ENCODE measurements around the gene PDE10A. TPM values are rescaled to one million over a fixed set of nuclear protein-coding genes. Genes with fewer than 3 reads are reported as not detected.

PDE10A gene
- total and polyA plus RNA-seq, 9 of the 15 experiments (the other 6 are each of a cell fraction or from before 2014, with no cell fraction given) = 0.04 TPM; not detected in 8

DNA sequence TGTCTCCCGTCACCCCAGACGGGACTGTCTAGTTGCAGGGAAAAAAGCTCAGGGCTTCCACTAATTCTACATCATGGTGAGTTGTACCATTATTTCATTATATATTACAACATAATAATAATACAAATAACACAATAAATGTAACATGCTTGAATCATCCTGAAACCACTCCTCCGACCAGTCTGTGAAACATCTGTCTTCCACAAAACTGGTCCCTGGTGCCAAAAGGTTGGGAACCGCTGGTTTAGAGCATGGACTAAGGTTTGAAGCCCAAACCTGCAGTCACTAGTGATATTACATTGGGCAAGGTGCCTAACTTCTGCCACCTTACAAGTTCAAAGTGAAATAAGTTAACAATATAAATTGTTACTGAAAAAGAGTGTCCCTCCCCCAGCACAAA, 175.7 kb downstream of the PDE10A start (continued):
- TF ChIP-seq, protein P1, sequence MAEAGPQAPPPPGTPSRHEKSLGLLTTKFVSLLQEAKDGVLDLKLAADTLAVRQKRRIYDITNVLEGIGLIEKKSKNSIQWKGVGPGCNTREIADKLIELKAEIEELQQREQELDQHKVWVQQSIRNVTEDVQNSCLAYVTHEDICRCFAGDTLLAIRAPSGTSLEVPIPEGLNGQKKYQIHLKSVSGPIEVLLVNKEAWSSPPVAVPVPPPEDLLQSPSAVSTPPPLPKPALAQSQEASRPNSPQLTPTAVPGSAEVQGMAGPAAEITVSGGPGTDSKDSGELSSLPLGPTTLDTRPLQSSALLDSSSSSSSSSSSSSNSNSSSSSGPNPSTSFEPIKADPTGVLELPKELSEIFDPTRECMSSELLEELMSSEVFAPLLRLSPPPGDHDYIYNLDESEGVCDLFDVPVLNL (CRISPR knock-in tag; IDR thresholded peaks at IDR 0.05; ENCODE audit: low read depth) = no peak
- TF ChIP-seq, protein P2, sequence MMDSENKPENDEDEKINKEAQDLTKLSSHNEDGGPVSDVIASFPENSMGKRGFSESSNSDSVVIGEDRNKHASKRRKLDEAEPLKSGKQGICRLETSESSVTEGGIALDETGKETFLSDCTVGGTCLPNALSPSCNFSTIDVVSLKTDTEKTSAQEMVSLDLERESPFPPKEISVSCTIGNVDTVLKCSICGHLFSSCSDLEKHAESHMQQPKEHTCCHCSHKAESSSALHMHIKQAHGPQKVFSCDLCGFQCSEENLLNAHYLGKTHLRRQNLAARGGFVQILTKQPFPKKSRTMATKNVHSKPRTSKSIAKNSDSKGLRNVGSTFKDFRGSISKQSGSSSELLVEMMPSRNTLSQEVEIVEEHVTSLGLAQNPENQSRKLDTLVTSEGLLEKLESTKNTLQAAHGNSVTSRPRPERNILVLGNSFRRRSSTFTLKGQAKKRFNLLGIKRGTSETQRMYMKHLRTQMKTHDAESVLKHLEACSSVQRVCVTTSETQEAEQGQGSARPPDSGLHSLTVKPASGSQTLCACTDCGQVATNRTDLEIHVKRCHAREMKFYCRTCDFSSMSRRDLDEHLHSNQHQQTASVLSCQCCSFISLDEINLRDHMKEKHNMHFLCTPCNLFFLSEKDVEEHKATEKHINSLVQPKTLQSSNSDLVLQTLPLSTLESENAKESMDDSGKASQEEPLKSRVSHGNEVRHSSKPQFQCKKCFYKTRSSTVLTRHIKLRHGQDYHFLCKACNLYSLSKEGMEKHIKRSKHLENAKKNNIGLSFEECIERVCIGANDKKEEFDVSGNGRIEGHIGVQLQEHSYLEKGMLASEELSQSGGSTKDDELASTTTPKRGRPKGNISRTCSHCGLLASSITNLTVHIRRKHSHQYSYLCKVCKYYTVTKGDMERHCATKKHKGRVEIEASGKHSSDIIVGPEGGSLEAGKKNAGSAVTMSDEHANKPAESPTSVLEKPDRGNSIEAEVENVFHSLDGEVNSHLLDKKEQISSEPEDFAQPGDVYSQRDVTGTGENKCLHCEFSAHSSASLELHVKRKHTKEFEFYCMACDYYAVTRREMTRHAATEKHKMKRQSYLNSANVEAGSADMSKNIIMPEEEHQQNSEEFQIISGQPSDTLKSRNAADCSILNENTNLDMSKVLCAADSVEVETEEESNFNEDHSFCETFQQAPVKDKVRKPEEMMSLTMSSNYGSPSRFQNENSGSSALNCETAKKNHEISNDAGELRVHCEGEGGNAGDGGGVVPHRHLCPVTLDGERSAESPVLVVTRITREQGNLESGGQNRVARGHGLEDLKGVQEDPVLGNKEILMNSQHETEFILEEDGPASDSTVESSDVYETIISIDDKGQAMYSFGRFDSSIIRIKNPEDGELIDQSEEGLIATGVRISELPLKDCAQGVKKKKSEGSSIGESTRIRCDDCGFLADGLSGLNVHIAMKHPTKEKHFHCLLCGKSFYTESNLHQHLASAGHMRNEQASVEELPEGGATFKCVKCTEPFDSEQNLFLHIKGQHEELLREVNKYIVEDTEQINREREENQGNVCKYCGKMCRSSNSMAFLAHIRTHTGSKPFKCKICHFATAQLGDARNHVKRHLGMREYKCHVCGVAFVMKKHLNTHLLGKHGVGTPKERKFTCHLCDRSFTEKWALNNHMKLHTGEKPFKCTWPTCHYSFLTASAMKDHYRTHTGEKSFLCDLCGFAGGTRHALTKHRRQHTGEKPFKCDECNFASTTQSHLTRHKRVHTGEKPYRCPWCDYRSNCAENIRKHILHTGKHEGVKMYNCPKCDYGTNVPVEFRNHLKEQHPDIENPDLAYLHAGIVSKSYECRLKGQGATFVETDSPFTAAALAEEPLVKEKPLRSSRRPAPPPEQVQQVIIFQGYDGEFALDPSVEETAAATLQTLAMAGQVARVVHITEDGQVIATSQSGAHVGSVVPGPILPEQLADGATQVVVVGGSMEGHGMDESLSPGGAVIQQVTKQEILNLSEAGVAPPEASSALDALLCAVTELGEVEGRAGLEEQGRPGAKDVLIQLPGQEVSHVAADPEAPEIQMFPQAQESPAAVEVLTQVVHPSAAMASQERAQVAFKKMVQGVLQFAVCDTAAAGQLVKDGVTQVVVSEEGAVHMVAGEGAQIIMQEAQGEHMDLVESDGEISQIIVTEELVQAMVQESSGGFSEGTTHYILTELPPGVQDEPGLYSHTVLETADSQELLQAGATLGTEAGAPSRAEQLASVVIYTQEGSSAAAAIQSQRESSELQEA (IDR thresholded peaks at IDR 0.05; ENCODE audit: low read depth) = no peak
- TF ChIP-seq, protein P3, sequence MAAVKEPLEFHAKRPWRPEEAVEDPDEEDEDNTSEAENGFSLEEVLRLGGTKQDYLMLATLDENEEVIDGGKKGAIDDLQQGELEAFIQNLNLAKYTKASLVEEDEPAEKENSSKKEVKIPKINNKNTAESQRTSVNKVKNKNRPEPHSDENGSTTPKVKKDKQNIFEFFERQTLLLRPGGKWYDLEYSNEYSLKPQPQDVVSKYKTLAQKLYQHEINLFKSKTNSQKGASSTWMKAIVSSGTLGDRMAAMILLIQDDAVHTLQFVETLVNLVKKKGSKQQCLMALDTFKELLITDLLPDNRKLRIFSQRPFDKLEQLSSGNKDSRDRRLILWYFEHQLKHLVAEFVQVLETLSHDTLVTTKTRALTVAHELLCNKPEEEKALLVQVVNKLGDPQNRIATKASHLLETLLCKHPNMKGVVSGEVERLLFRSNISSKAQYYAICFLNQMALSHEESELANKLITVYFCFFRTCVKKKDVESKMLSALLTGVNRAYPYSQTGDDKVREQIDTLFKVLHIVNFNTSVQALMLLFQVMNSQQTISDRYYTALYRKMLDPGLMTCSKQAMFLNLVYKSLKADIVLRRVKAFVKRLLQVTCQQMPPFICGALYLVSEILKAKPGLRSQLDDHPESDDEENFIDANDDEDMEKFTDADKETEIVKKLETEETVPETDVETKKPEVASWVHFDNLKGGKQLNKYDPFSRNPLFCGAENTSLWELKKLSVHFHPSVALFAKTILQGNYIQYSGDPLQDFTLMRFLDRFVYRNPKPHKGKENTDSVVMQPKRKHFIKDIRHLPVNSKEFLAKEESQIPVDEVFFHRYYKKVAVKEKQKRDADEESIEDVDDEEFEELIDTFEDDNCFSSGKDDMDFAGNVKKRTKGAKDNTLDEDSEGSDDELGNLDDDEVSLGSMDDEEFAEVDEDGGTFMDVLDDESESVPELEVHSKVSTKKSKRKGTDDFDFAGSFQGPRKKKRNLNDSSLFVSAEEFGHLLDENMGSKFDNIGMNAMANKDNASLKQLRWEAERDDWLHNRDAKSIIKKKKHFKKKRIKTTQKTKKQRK (IDR thresholded peaks at IDR 0.05; ENCODE audit: borderline replicate concordance, low read depth, low read length) = no peak
- TF ChIP-seq FOSL1 (tag; conservative IDR thresholded peaks at IDR 0.05) (no peak), DMBX1 (CRISPR knock-in tag; IDR thresholded peaks at IDR 0.05; ENCODE audit: borderline replicate concordance) (no peak), MEIS2 (IDR thresholded peaks at IDR 0.05; ENCODE audit: partially characterized antibody) (no peak), ZNF551 (CRISPR knock-in tag; IDR thresholded peaks at IDR 0.05) (no peak), ZFP36 (IDR thresholded peaks at IDR 0.05; ENCODE audit: low read depth, low read length, partially characterized antibody) (no peak)
